K562 (cell line): ENCODE data around the gene NT5C3B. TPM values are rescaled to one million over a fixed set of nuclear protein-coding genes. Genes with fewer than 3 reads are reported as not detected.

Experiments used
- ATAC-seq: fragments of 200-7000 bp; cut with Tn5 transposase; 3 replicates; pipeline ENCODE4 v1.9.1; 2020; ENCODE audit warnings: moderate library complexity
- BruUV-seq: library from RNA; stranded (reverse); fragments of 400-500 nt; replicated peaks from 2 replicates; lab custom pipeline; 2021; lab: Mats Ljungman, UMichigan
- CTCF ChIA-PET: fragments of 300-600 bp; formaldehyde crosslinking; extraction: SDS; loops from one replicate; lab custom pipeline; 2021; ENCODE audit warnings: low intra/inter-chr PET ratio; lab: Yijun Ruan, JAX
- POLR2A ChIA-PET: fragments of 300-600, 350-650 bp; sonication (Branson Sonifier 250); formaldehyde crosslinking; extraction: SDS; loops from one replicate; lab custom pipeline; 2021; ENCODE audit warnings: antibody characterized with exemption, inconsistent platforms; lab: Yijun Ruan, JAX
- DNase-seq, 4 experiments: peaks; one replicate each; pipeline versions ENCODE4 v3.0.0 to v3.0.0-alpha.2; 2011 to 2018; ENCODE audit warnings: low spot score in 3 of 4, mixed read lengths in 3 of 4; ENCODE audit errors: extremely low read depth in 1 of 4
- FAIRE-seq: peaks from 2 replicates; lab custom pipeline; 2011; peaks lifted over from hg19 to GRCh38; lab: Jason Lieb, UNC
- H2AFZ ChIP-seq: 2 replicates; pipeline ENCODE4 v1.6.0; 2011; ENCODE audit warnings: low read depth, low read length, control low read depth, inconsistent platforms
- H3K27ac ChIP-seq: fragments of 200-600 bp; 3 replicates; pipeline ENCODE4 v1.8.0; 2011; ENCODE audit warnings: low read depth, mild to moderate bottlenecking, control low read depth, inconsistent platforms, low read length, moderate library complexity, mixed read lengths; ENCODE audit errors: extremely low read depth
- H3K27me3 ChIP-seq, 2 experiments: fragments of 300-600 bp in 1 of 2; 2 replicates in 1 of 2; 3 replicates in 1 of 2; pipeline versions ENCODE4 v1.6.0 to v1.8.0; 2011; ENCODE audit warnings: inconsistent platforms in 2 of 2, low read length in 2 of 2, mild to moderate bottlenecking in 1 of 2, mixed read lengths in 1 of 2, moderate library complexity in 1 of 2; ENCODE audit not compliant: control insufficient read depth in 2 of 2, insufficient read depth in 2 of 2
- H3K36me3 ChIP-seq: fragments of 300-600 bp; 3 replicates; pipeline ENCODE4 v1.8.0; 2011; ENCODE audit warnings: mild to moderate bottlenecking, low read length, inconsistent platforms; ENCODE audit not compliant: control insufficient read depth, insufficient read depth
- H3K4me1 ChIP-seq, 2 experiments: fragments of 200-600 bp in 1 of 2; replicated peaks in 1 of 2; 2 replicates in 1 of 2; 3 replicates in 1 of 2; pipeline versions ENCODE4 v1.5.1 to v1.8.0; 2011; ENCODE audit warnings: inconsistent platforms in 2 of 2, low read length in 2 of 2, mild to moderate bottlenecking in 1 of 2, mixed read lengths in 1 of 2, moderate library complexity in 1 of 2; ENCODE audit not compliant: control insufficient read depth in 2 of 2, insufficient read depth in 2 of 2
- H3K4me2 ChIP-seq: 2 replicates; pipeline ENCODE4 v1.6.1; 2011; ENCODE audit warnings: low read length, control low read depth, inconsistent platforms, mixed read lengths; ENCODE audit not compliant: insufficient read depth
- H3K4me3 ChIP-seq: fragments of 200-600 bp; sonication (generic), shearing (Covaris generic); 2 replicates; pipeline ENCODE4 v1.5.1; 2016; ENCODE audit warnings: control low read depth, inconsistent platforms
- H3K79me2 ChIP-seq: fragments of 200-600 bp; 3 replicates; pipeline ENCODE4 v1.8.0; 2011; ENCODE audit warnings: low read length, inconsistent platforms; ENCODE audit not compliant: control insufficient read depth, insufficient read depth
- H3K9ac ChIP-seq, 2 experiments: 2 replicates each; pipeline versions ENCODE4 v1.6.0 to v1.6.1; 2011; ENCODE audit warnings: low read depth in 2 of 2, low read length in 2 of 2, control low read depth in 1 of 2, inconsistent platforms in 1 of 2, mild to moderate bottlenecking in 1 of 2, mixed read lengths in 1 of 2; ENCODE audit not compliant: insufficient read depth in 1 of 2
- H3K9me1 ChIP-seq: one replicate; pipeline ENCODE4 v1.6.0; 2011; ENCODE audit warnings: inconsistent platforms, mild to moderate bottlenecking, low read length, moderate library complexity; ENCODE audit not compliant: control insufficient read depth, insufficient read depth
- H3K9me3 ChIP-seq: replicated peaks from 2 replicates; pipeline ENCODE4 v1.5.1; 2011; ENCODE audit warnings: low read depth, low read length, inconsistent platforms; ENCODE audit not compliant: control insufficient read depth, insufficient read depth
- H4K20me1 ChIP-seq: replicated peaks from 2 replicates; pipeline ENCODE4 v1.6.1; 2011; ENCODE audit warnings: low read length, inconsistent platforms, mixed read lengths; ENCODE audit not compliant: control insufficient read depth, insufficient read depth
- ASH1L ChIP-seq: fragments of 450-650 bp; IDR thresholded peaks from 2 replicates; pipeline ENCODE4 v1.6.1; 2018; ENCODE audit warnings: borderline replicate concordance, mild to moderate bottlenecking, low read depth; ENCODE audit not compliant: partially characterized antibody
- ATF7 ChIP-seq: fragments of 450-650 bp; IDR thresholded peaks from 2 replicates; pipeline ENCODE4 v1.7.1; 2014; ENCODE audit warnings: mild to moderate bottlenecking, moderate library complexity
- CBFA2T3 ChIP-seq: fragments of 450-650 bp; IDR thresholded peaks from 2 replicates; pipeline ENCODE4 v1.6.1; 2017
- DDX20 ChIP-seq: fragments of 450-650 bp; IDR thresholded peaks from 2 replicates; pipeline ENCODE4 v1.6.1; 2016; ENCODE audit warnings: missing genetic modification characterization, low read depth, mild to moderate bottlenecking, missing compliant biosample characterization, moderate library complexity
- IRF2 ChIP-seq: sonication (generic); formaldehyde crosslinking; IDR thresholded peaks from 2 replicates; pipeline ENCODE4 v1.8.1; 2022; ENCODE audit warnings: mild to moderate bottlenecking, missing genetic modification reagents
- L3MBTL2 ChIP-seq: fragments of 450-650 bp; IDR thresholded peaks from 2 replicates; pipeline ENCODE4 v1.6.1; 2016; ENCODE audit warnings: mild to moderate bottlenecking, moderate library complexity
- NR2C2 ChIP-seq, 2 experiments: fragments of 200-800 bp in 1 of 2; sonication (Bioruptor generic) in 1 of 2; sonication (generic) in 1 of 2; formaldehyde crosslinking in 1 of 2; IDR thresholded peaks; 2 replicates each; pipeline versions ENCODE4 v1.6.1 to v1.8.0; 2016 to 2022; ENCODE audit warnings: mild to moderate bottlenecking in 1 of 2, missing compliant biosample characterization in 1 of 2, missing genetic modification characterization in 1 of 2, missing genetic modification reagents in 1 of 2
- ZFP36 ChIP-seq: fragments of 150-350 bp; IDR thresholded peaks from 2 replicates; pipeline ENCODE4 v1.6.1; 2018; ENCODE audit warnings: low read length, low read depth; ENCODE audit not compliant: partially characterized antibody
- WGBS: fragments of 100-300 bp; shearing (Covaris generic); methylation state at CpG from one replicate; pipeline ENCODE4 v1.1.6; 2016; ENCODE audit warnings: low coverage, mixed read lengths; ENCODE audit not compliant: insufficient coverage; ENCODE audit errors: missing lambda C conversion rate; 5-methylcytosine and 5-hydroxymethylcytosine counted together
- in situ Hi-C: fragments of 300-500 bp; cut with MboI; formaldehyde crosslinking; loops from 4 replicates; pipeline ENCODE4 v1.15.0; 2018; ENCODE audit warnings: inconsistent platforms, mixed read lengths
- intact Hi-C: fragments of 100-400 bp; cut with micrococcal nuclease; formaldehyde crosslinking; loops from 2 replicates; pipeline ENCODE4 v1.14.2; 2022
- polyA plus RNA-seq, 8 experiments: library from polyadenylated mRNA; depleted of rRNA in 4 of 8; stranded (reverse) in 5 of 8; unstranded in 3 of 8; fragments of >200 nt; fragmentation: Nextera tagmentation in 2 of 8; fragmentation: Illumina TruSeq in 1 of 8; extraction: Ambion mirVana in 2 of 8; extraction: Trizol in 1 of 8; gene quantifications; 2 replicates each; pipeline versions ENCODE4 v1.2.1 to v1.2.3, GENCODE V29; 2011 to 2014; ENCODE audit warnings: inconsistent platforms in 1 of 8, missing spikeins in 1 of 8
- total RNA-seq, 7 experiments: library from RNA; depleted of rRNA in 6 of 7; stranded (reverse); fragments of >200 nt in 6 of 7; fragmentation: Illumina TruSeq in 2 of 7; extraction: Trizol in 2 of 7; gene quantifications; 2 replicates each; pipeline versions ENCODE4 v1.2.1 to v1.2.3, GENCODE V29; 2011 to 2021; ENCODE audit warnings: low replicate concordance in 1 of 7
- TF ChIP-seq, protein P1 (sequence below): fragments of 250-450 bp; sonication (Bioruptor Pico); IDR thresholded peaks from 2 replicates; pipeline ENCODE4 v1.5.0; 2021
- TF ChIP-seq, protein P2 (sequence below): fragments of 450-650 bp; IDR thresholded peaks from 2 replicates; pipeline ENCODE4 v1.7.1; 2018; ENCODE audit warnings: mild to moderate bottlenecking, low read depth; ENCODE audit not compliant: partially characterized antibody
- TF ChIP-seq, protein P3 (sequence below): fragments of 450-650 bp; conservative IDR thresholded peaks from 2 replicates; pipeline ENCODE4 v1.6.1; 2016; ENCODE audit warnings: missing genetic modification characterization, low read depth, mild to moderate bottlenecking, missing compliant biosample characterization, moderate library complexity

NT5C3B gene
- total and polyA plus RNA-seq, 9 of the 15 experiments (the other 6 are each of a cell fraction or from before 2014, with no cell fraction given): 2.0 to 166 (median 85.0) TPM

DNA sequence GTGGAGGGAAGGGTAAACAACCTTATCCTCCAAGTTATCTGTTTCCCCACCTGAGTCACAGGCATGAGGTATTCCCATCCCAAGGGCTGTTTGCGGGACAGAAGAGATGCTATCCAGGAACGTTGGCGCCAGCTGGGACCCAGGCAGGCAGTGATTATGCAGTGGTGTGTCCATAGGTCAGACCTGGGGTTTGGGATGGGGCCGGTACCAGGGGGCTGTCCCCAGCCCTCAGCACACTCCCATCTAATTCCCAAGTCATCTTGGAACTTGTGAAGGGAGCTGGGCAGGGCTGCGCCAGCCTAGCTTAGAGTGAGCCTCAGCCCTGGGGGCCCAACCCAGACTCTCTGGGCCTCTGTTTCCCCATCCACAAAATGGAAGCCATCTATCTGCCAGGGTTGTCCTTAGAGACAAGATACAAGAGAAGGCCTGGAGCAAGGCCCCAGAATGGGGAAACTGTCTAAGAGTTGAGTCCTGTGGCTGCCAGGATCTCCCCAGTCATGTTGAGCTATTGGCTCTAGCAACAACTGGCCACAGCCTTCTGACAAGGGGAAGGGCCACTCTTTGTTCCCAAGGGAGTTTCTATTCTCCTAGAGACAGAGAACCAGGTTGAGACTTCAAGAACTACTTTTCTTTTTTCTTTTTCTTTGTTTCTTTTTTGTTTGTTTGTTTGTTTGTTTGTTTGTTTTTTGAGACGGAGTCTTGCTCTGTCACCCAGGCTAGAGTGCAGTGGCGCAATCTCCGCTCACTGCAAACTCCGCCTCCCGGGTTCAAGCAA is 39.7 kb downstream of the NT5C3B start (continued):
- TF ChIP-seq, protein P1, sequence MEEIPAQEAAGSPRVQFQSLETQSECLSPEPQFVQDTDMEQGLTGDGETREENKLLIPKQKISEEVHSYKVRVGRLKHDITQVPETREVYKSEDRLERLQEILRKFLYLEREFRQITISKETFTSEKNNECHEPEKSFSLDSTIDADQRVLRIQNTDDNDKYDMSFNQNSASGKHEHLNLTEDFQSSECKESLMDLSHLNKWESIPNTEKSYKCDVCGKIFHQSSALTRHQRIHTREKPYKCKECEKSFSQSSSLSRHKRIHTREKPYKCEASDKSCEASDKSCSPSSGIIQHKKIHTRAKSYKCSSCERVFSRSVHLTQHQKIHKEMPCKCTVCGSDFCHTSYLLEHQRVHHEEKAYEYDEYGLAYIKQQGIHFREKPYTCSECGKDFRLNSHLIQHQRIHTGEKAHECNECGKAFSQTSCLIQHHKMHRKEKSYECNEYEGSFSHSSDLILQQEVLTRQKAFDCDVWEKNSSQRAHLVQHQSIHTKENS (CRISPR knock-in tag): no peak
- TF ChIP-seq ASH1L: no peak

DNA sequence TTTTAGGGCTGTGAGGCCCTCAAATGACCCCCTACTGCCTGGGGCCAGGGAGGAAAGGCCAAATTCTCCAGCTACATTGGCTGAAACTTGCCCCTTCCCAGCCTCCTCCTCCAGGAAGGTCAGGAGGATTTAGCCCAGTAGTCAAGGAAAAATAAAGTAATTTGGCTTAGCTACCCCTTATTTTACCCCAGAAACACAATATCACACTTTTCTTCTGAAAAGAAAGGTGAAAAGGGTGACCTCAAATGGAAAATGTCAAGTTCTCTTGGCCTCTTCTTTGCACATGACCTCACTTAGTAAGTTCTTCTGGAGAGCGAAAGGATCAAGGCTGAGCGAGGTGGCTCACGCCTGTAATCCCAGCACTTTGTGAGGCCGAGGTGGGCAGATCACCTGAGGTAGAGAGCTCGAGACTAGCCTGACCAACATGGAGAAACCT is 41.5 kb downstream of the NT5C3B start:
- no peaks in the 10 kb centered on the region for H3K79me2 ChIP-seq
- no peak overlapping the region for H3K4me3 ChIP-seq
- DNase-seq: no peak
- ChIA-PET CTCF (no interaction called here), POLR2A (interaction anchor here (0.6 to 4.3 kb wide), 7 partner anchors 8 to 105 kb away, joined by 3 to 17 read pairs (median 4); partner anchors contain the start of genes EIF1, JUP and KLHL11)
- 76% methylated on average over 5 of the region's 5 CpGs for WGBS
- in situ Hi-C loops (no loop called here), intact Hi-C loops (no loop called here)
- peak overlapping the region; percentile 24 for H3K27ac ChIP-seq
- no peaks in the 10 kb centered on the region for H3K9me1 ChIP-seq
- no peaks in the 10 kb centered on the region for H3K27me3 ChIP-seq
- no TSS peak for BruUV-seq
- no peak for ATAC-seq
- H3K9me3 ChIP-seq: no peaks in the 10 kb centered on the region
- TF ChIP-seq ATF7: 0 out of 2 replicates have a peak, but pooled peaks have one; percentile 13
- TF ChIP-seq, protein P2, sequence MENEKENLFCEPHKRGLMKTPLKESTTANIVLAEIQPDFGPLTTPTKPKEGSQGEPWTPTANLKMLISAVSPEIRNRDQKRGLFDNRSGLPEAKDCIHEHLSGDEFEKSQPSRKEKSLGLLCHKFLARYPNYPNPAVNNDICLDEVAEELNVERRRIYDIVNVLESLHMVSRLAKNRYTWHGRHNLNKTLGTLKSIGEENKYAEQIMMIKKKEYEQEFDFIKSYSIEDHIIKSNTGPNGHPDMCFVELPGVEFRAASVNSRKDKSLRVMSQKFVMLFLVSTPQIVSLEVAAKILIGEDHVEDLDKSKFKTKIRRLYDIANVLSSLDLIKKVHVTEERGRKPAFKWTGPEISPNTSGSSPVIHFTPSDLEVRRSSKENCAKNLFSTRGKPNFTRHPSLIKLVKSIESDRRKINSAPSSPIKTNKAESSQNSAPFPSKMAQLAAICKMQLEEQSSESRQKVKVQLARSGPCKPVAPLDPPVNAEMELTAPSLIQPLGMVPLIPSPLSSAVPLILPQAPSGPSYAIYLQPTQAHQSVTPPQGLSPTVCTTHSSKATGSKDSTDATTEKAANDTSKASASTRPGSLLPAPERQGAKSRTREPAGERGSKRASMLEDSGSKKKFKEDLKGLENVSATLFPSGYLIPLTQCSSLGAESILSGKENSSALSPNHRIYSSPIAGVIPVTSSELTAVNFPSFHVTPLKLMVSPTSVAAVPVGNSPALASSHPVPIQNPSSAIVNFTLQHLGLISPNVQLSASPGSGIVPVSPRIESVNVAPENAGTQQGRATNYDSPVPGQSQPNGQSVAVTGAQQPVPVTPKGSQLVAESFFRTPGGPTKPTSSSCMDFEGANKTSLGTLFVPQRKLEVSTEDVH: no peak
- peak; percentile 88 for TF ChIP-seq ZFP36
- no peak for TF ChIP-seq CBFA2T3
- peak; percentile 13; the same call in 1 of the 2 replicates for TF ChIP-seq DDX20 (tag)
- TF ChIP-seq, protein P3, sequence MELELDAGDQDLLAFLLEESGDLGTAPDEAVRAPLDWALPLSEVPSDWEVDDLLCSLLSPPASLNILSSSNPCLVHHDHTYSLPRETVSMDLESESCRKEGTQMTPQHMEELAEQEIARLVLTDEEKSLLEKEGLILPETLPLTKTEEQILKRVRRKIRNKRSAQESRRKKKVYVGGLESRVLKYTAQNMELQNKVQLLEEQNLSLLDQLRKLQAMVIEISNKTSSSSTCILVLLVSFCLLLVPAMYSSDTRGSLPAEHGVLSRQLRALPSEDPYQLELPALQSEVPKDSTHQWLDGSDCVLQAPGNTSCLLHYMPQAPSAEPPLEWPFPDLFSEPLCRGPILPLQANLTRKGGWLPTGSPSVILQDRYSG (tag): no peak
- 0 out of 2 replicates have a peak, but pooled peaks have one; percentile 10 for TF ChIP-seq L3MBTL2
- TF ChIP-seq NR2C2 (CRISPR knock-in tag; IDR thresholded peaks at IDR 0.05): no peak
- TF ChIP-seq NR2C2 (tag; IDR thresholded peaks at IDR 0.05): peak; percentile 11; the same call in 1 of the 2 replicates
- no peak for TF ChIP-seq IRF2 (CRISPR knock-in tag)
- no peak for FAIRE-seq
- peaks cover 44 to 55% of the 10 kb centered on the region in 2 experiments for H3K4me1 ChIP-seq
- H3K4me2 ChIP-seq: no peak overlapping the region
- H4K20me1 ChIP-seq: no peaks in the 10 kb centered on the region
- no peaks in the 10 kb centered on the region for H3K36me3 ChIP-seq
- H3K9ac ChIP-seq: peak overlapping the region; percentile 43 to 74; a peak in 2 of 4 replicates
- H2AFZ ChIP-seq: peak overlapping the region; percentile 86
